UCSD-AML1 (cell line): Measurements from ENCODE around the gene SORCS2.

Source experiments
- DNase-seq: peaks from one replicate; lab custom pipeline; 2025; ENCODE audit not compliant: unreplicated experiment; lab: John Stamatoyannopoulos, UW

Gene SORCS2

DNA sequence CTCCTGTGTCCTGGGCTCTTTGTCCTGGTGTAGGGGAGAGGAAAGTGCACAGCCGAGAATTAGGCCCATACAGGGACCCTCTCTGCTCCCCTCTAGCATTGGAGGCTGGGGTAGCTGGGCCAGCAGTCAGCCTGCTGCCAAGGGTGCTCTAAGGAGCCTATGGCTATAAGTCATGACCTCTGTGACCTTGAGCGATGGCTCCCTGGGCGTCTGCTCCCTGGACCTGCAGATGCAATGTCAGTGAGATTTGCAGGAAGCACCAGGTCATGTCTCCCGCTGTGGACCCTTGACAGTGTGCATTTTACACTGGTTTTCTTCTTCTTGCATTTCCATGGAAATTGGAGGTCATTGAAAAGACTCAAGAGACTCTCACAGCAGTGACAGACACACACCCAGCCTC lies 476.5 kb downstream of the SORCS2 start:
- DNase-seq: no peak

DNA sequence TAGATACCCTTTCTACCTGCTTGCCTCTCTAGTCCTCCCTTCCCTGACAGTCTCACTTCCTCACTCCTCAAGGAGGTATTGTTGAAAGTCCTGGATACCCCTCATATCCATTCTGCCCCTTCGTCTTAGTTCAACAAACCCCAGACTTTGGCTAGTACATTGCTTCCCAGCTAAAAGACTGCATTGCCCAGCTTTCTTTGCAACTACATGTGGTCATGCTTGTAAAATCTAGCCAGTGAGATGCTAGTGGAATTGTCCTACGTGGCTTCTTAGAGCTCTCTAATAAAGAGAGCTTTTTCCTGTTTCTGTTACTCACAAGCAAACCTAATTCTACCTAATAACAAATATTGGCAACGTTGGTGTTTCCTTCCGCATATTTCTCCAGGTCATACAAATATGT lies 480.3 kb downstream of the SORCS2 start:
- DNase-seq: no peak

DNA sequence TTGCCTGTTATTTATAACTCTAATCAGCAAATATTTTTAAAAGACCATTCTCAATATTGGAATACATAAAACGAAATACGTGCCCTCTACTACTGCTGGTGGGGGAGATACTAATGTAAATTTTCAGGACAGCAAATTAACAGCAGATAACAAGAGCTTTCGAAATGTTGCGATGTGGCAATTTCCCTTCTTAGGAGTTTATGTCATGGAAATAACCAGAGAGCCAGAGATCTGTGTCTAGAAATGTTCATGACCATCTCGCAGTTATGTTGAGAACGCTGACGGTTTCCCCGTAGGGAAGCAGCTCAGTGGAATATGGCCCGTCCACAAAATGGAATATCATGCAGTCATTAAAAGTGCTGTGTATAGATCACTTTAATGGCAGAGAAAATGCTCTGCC lies 480.8 kb downstream of the SORCS2 start:
- DNase-seq: no peak

DNA sequence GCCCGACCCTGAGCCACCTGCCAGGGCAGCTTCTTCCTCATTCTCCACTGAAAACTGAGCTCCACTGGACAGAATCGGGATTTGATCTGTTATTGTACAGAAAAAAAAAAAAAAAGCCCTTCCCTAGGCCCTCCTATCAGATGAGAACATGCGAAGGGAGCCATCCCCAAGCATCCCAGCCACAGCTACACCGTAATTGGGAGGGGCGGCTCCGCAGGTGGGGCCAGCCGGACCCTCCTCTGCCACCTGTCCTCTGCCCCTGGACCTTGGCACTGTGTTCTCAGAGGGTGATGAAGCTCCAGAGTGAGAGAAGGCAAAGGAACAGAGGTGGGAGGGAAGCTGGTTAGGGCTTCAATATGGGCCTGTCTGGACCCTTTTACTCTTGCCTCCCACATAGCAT lies 482.4 kb downstream of the SORCS2 start:
- no peak for DNase-seq

DNA sequence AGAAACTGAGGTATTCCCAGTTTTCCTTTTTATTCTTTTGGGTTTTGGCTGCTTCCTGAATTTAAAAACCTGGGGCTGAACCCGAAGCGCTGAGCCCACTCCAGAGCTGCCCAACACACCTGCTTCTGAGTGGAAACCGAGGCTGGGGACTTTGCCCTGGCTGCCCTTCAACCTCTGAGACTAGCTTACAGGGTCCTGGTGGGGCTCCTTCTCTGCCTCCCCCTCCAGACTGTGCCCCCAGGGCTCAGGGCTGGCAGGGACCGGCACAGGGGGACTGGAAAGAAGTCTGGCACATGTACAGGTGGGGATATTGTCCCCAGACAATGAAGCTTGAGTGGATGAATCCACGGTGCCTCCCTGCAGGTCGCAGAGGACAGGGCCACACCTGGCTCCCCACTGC lies 482.8 kb downstream of the SORCS2 start:
- DNase-seq: no peak

DNA sequence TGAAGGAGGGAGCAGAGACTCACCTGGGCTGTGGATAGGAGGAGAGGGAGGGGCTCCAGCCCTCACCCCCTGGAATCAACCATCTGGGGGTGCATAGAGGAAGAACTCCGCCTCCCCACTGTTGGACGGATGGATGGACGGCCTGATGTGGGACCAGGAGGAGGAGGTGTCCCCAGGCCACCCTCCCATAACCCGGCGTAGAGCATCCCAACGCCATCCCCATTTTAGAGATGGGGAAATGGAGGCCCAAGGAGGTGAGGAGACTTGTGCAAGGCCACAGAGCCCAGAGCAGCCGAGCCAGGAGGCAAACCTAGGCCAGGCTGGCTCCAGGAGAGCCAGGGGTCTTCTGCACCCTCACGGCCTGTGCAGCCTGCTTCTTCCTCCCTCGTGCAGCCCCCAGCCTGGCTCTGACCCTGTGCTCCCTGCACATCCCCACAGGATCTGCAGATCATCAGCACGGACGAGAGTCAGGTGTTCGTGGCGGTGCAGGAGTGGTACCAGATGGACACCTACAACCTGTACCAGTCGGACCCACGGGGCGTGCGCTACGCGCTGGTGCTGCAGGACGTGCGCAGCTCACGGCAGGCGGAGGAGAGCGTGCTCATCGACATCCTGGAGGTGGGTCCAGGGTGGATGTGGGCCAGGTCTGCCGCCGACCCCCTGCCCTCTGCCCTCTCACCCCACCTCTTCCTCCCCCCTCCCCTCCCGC lies 483.4 kb downstream of the SORCS2 start:
- DNase-seq: no peak

DNA sequence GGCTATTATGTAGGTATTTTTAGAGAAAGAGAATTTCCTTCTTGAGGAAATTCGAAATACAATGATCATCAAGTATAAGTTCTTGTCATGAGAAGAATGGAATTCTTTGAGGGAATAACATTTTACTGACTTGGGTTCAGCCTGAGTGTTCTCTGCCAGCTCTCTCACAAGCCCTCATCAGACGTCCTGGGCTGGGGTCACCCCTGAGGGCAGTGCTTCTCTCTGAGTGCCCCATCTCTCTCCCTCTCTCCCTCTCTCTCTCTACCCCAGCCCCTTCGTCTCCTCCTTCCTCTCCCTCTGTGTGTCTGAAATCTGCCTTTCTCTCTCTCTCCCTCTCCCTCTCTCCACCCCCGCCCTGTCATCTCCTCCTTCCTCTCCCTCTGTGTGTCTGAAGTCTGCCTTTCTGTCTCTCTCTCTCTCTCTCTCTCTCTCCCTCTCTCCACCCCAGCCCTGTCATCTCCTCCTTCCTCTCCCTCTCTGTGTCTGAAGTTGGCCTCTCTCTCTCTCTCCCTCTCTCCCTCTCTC lies 484.1 kb downstream of the SORCS2 start:
- DNase-seq: no peak

DNA sequence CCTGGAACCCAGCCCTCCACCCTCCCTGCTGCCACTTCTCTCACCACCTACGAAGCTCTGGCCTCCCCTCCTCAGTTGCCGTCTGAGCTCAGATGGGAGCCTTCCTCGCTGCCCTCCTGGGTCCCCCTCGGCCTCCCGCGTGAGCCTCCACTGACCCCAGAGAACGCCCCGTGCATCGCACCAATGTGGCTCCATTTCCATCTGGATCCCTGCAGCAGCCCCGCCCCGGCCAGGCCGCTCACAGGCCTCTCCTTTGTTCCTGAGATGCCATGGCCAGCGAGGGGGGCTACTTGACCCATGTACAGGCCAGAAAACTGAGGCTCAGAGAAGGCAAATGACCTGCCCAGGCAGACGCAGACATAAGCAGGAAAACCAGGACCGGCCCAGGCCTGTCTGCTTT lies 484.7 kb downstream of the SORCS2 start:
- no peak for DNase-seq

DNA sequence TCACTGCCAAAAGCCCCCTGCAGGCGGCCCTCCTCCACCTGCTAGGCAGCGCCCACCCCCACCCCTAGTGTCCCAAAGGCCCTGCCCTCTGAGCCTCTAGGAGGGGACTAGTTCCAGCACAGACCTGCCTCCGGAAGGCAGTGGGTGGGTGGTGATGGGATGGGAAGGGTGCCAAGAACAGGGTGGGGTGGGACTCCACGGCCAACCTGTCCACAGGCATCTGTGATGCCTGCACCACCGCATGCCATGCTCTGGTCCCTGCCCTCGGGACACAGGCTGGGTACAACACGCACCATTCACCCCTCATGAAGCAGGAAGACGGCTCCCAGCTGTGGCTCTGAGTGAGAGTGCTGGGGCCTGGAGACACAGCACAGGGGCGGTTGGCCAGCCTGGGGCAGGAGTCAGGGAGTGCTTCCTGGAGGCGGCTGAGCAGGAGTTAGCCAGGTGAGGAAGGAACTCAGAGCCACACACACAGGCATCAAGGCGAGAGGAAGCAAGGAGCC lies 485.5 kb downstream of the SORCS2 start:
- DNase-seq: no peak

DNA sequence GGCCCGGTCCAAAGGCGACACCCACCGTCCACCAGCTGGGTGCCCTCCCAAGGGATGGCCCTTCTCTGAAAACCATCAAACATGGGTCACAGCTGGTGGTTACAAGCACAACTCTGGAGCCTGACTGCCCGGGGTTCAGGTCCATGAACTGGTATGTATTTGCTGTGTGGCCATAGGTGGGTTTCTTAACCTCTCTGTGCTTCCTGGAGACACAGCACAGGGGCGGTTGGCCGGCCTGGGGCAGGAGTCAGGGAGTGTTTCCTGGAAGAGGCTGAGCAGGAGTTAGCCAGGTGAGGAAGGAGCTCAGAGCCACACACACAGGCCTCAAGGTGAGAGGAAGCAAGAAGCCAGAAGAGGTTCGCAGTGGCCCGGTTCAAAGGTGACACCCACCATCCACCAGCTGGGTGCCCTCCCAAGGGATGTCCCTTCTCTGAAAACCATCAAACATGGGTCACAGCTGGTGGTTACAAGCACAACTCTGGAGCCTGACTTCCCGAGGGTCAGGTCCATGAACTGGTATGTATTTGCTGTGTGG lies 486.0 kb downstream of the SORCS2 start:
- DNase-seq: no peak

DNA sequence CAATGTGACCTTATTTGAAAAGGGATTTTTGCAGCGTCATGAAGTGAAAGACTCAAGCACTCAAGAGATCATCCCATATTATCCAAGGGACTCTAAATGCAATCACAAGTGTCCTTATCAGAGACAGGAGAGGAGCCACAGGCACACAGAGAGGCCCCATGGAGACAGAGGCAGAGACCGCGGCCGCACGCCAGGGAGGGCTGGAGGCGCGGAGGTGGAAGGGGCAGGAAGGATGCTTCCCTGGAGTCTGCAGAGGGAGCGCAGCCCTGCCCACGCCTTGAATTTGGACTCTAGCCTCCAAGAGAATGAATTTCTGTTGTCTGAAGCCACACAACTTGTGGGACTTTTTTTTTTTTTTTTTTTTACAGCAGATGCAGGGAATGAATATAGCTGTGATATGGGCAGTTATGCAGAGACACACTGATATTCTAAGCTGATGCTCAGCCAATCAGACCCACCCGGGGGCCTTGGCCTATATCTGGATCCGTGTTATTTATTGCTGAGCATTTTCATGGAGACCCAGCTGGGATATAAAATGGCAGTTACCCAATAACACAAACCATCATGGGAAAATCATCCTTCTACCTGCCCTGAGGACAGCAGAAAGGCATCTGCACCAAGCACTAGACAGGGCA lies 487.2 kb downstream of the SORCS2 start:
- DNase-seq: no peak

DNA sequence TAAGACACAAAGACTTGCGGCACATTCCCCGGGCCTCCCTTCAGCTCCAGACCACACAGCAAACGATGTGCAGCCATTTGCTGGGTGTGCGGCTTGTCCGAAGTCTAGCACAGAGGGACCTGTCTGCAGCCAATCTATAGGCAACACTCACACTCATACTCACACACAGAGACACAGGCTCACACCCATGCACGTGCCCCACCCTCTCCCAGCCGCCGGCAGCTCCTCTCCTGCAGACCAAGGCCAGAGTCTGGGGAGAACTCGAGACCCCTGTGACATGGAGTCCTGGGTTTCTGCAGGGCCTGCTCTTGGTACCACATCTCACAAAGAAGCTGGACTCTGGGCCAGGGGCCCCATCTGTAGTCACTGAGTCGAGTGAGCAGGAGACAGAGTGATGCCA lies 487.8 kb downstream of the SORCS2 start:
- DNase-seq: no peak

DNA sequence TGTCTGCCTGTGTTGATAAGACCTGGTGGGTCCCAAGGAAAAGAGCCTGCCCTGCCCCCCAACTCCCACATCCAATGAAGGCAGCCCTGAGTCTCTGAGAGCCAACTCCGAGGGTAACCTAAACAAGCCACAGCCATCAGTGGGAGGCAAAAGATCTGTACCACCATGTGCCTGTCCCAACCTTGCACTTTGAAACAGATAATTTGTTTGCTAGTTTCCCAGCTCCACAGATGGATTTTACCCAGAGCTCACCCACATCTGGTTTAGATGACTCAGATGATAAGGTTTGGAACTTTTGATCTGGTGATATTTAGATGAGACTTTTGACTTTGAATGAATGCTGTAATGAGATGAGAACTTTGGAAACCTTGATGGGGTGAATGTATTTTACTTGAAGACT lies 488.4 kb downstream of the SORCS2 start:
- no peak for DNase-seq

DNA sequence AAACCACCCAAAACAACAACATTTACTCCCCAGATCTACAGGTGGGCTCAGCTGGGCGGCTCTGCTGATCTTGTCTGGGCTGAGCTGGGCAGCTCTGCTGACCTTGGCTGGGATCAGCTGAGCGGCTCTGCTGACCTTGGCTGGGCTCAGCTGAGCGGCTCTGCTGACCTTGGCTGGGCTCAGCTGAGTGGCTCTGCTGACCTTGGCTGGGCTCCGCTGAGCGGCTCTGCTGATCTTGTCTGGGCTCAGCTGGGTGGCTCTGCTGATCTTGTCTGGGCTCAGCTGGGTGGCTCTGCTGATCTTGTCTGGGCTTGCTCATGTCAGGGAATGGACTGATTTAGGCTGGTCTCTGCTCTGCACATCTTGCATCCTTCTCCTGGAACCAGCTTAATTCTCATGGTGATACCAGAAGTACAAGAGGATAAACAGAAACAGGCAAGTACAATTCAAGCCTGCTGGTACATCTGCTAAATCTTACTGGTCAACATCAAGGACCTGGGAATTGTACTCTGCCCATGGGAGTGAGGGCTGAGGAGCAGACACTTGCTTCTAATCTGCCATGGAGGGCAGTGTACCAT lies 490.9 kb downstream of the SORCS2 start:
- DNase-seq: no peak

DNA sequence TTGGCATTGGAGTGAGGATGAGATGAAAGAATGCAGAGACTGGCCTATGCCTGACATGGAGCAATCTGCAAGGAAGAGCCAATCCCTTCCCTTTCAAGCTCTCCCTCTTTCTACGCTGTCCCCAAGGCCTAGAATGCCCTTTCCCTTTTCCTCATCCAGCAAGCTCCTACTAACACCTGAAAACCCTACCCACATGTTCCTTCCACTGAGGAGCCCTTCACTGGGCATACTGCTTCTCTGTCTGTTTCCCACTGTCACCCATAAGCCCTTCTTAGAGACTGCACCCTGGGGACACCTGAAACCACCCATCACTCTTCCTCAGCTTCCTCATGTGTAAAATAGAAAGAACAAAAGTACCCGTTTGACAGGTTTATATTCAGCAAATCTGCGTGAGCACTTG lies 492.0 kb downstream of the SORCS2 start:
- no peak for DNase-seq

DNA sequence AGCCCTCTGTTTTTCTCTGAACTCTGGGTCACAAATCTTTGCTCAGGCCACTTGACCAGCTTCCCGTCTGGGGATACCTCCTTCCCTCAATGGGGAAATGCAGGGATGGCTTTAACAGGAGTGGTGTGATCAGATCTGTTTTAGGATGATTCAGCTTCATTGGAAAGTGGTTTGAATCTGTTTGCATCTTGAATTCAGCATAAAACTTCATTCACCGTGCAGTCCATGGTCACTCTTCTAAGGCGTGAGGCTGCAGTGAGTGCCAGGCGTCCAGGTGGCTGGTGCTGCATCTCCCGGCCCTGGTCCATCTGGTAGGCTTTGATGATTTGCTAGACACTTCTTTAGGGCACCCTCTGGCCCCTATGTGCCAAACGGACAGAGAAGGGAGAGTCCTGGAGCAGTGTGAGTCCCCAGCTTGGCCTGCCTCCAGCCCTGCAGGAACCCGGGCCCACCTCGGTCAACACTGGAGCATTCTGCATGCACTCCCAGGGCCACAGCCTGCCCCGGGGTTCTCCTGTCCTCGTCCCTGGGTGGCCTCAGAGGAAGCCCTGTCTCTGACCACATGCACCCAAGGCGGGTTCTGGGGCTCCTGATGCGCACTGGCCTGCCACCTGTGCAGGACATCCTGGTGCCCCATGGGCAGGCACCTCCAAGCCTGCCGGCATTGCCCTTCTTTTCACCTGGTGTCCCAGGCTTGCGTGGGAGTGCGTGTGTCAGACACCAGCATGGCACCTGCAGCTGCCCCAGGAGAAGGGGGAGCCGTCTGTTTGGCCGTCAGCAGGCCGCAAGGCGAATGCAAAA lies 493.9 kb downstream of the SORCS2 start:
- no peak for DNase-seq

DNA sequence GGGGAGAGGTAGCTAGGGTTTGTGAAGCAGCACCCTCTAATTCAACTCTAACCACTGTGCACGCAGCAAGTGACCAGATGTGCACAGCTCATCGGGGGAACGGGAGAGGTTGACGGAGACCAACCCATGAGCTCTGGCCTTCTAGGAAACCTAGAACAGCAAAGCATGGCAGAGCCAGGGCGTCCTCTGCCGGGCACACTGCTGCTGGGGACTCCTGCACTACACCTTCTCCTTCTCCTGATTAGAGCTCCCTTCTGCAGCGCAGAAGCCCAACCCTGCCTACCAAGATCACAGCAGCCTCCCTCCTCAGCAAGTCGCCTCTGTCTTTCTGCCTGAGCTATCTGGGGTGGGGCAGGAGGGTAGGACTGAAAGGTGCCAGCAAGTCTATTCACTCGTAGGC lies 494.7 kb downstream of the SORCS2 start:
- DNase-seq: no peak

DNA sequence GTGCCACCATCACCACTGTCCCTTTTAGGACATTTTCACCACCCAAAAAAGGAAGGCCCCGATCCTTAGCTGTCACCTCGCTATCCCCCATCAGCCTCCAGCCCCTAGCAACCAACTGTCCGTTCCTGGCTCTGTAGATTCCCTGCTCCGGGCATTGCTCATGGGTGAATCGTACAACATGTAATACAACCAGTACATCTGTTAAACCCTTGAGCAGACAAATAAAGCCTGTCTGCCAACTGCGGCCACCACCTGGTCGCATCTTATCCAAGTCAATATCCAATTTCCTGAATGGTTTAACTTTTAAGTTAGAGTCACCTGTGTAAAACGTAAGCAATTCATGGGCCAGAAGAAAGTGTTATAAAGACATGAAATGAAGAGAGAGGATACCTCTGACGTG lies 495.5 kb downstream of the SORCS2 start:
- DNase-seq: no peak

DNA sequence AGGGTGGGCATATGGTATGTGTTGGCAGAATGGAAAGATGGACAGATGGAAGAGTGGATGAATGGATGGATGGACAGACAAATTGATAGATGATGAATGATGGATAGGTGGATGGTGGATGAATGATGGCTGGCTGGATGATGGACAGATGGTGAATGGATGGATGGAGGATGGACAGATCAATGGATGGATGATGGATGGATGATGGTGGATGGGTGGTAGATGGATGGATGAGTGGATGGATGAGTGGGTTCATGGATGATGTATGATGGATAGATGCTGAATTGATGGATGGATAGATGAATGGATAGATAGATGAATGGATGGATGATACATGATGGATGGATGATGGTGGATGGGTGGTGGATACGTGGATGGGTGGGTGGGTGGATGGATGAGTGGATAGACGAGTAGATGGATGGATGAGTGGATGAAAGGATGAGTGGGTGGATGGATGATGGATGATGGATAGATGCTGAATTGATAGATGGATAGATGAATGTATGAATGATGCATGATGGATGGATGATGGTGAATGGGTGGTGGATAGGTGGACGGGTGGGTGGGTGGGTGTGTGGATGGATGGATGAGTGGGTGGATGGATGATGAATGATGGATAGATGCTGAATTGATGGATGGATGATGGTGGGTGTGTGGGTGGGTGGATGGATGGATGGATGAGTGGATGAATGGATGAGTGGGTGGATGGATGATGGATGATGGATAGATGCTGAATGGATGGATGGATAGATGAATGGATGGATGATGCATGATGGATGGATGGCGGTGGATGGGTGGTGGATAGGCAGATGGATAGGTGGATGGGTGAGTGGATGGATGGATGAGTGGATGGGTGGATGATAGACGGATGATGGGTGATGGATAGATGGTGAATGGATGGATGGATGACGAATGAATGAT lies 497.7 kb downstream of the SORCS2 start:
- no peak for DNase-seq

DNA sequence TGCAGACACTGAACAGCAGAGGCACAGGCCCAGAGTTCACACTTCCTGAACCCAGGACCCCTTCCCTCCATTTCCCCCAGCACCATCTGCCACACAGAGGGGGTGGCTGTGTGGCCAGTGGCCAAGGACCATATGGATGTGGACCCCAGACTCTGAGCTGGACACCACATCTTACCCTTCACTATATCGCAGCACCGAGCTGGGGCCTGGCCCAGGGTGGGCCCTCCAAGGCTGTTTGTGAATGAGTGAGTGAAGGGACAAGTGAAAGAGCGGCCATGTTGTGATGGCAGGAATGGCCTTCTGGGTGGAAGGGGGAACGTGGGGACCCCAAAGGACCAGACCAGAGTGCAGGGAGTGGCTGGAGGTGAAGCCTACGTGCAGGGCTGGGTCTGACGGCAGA lies 498.7 kb downstream of the SORCS2 start:
- DNase-seq: no peak
